Muscle of leg (tissue), 11 donors: Measurements from ENCODE around the gene GHR. TPM values are rescaled to one million over a fixed set of nuclear protein-coding genes. Genes with fewer than 3 reads are reported as not detected.

Source experiments
- DNase-seq: peaks from one replicate; pipeline ENCODE4 v3.0.0; 2013
- H3K27ac ChIP-seq: one replicate; pipeline ENCODE4 v1.5.1; 2013; ENCODE audit warnings: mild to moderate bottlenecking, low read length, control low read depth
- H3K27me3 ChIP-seq: one replicate; pipeline ENCODE4 v1.6.1; 2013; ENCODE audit warnings: low read length; ENCODE audit not compliant: control insufficient read depth, insufficient read depth
- H3K36me3 ChIP-seq: one replicate; pipeline ENCODE4 v1.6.1; 2013; ENCODE audit warnings: low read length; ENCODE audit not compliant: control insufficient read depth, insufficient read depth
- H3K4me1 ChIP-seq: one replicate; pipeline ENCODE4 v1.6.1; 2013; ENCODE audit warnings: low read length; ENCODE audit not compliant: control insufficient read depth, insufficient read depth
- H3K4me3 ChIP-seq: one replicate; pipeline ENCODE4 v1.5.1; 2013; ENCODE audit warnings: low read length, control low read depth
- H3K9me3 ChIP-seq: replicated peaks from 2 replicates; pipeline ENCODE4 v1.6.1; 2013; ENCODE audit warnings: low read depth, low read length; ENCODE audit not compliant: control insufficient read depth
- WGBS: methylation state at CpG from one replicate; pipeline ENCODE4 v1.1.5; 2013; ENCODE audit warnings: missing lambda C conversion rate; ENCODE audit not compliant: insufficient coverage; 5-methylcytosine and 5-hydroxymethylcytosine counted together
- polyA plus RNA-seq, 8 donors: library from polyadenylated mRNA; unstranded; fragments of 120-200 nt; gene quantifications; one replicate each; pipeline versions ENCODE4 v1.2.1 to v1.2.3, GENCODE V29; 2013; ENCODE audit warnings: inconsistent platforms in 1 of 8, low replicate concordance in 1 of 8; ENCODE audit not compliant: insufficient read length in 8 of 8, insufficient read depth in 1 of 8
- total RNA-seq: library from RNA; stranded (reverse); fragments of 120-200 nt; gene quantifications from one replicate; pipeline ENCODE4 v1.2.4, GENCODE V29; 2013

Gene GHR
- total and polyA plus RNA-seq, 9 donors = 13.0 to 20.0 (median 17.3) TPM

DNA sequence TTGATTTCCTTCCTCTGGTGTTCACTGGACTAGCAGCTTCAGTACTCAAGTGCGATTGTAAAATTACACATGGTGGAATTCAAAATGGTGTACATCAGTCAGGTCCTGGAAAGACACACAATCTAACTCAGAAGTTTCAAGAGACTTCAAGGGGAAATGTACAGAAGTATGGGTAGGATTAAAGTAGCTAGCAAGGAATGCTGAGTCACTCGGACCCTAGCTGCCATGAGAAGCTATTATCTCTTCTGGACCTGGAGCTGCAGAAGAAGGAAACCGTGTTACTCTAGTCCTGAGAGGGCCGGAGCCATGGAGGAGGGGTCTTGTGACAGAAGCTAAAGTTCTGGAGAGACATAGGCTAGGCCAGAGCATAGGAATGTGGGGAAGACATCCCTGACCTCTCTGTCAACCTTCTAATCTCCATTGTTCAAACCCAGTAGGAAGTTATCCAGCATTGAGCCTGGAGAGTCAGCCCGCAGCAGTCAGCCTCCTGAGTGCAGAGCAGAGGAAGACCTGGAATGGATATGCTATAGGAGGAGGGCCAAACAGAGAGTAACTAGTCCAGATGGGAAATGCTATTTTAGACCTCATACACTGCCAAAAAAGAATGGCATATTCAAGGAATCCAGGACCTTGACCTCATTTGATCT, 84.3 kb downstream of the GHR start:
- H3K9me3 ChIP-seq = no peaks in the 10 kb centered on the region
- no peak overlapping the region for H3K4me3 ChIP-seq
- no peaks in the 10 kb centered on the region for H3K36me3 ChIP-seq
- peak overlapping the region; percentile 53 for H3K27ac ChIP-seq
- DNase-seq = peak; percentile 94
- H3K4me1 ChIP-seq = peaks cover 7% of the 10 kb centered on the region
- 30% methylated on average over 1 of the region's 5 CpGs for WGBS
- no peaks in the 10 kb centered on the region for H3K27me3 ChIP-seq

DNA sequence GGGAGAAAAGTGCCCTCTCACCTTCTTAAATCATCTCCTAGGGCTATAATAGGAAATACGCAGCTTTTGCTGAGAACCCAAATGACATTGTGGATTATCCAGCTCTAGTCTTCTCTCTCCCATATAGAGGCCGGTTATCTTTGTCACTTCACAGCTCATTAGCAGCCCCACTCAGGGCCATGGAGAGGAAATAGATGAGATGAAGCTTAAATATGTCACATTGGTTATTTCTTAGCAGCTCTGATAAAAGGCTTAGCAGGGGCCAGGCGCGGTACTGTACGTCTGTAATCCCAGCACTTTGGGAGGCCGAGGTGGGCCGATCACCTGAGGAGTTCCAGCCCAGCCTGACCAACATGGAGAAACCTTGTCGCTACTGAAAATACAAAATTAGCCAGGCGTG, 90.0 kb downstream of the GHR start:
- Histone ChIP-seq H3K4me3 (no peak overlapping the region), H3K4me1 (peaks cover 11% of the 10 kb centered on the region), H3K9me3 (no peaks in the 10 kb centered on the region), H3K27ac (no peak overlapping the region), H3K27me3 (no peaks in the 10 kb centered on the region), H3K36me3 (no peaks in the 10 kb centered on the region)
- WGBS = 96% methylated on average over 7 of the region's 9 CpGs
- no peak for DNase-seq

DNA sequence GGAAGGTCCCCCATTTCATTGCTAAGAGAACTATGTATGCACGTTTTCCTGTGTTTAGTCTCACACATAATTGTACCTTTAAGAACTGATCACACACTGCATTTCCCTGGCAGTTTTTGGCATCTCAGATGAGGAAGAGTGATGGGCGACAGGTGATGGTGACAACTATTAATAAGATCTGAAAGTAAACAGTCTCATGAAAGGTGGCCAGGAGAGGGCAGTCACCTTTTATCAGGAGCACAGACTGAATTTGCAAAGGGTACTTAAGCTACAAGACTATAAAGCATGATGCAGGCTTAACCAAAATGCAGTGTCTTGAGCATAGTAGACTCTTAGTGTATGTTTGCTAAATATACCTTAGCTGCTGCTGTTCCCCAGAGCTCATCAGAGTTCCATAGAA, 91.5 kb downstream of the GHR start:
- DNase-seq = peak; percentile 48
- Histone ChIP-seq H3K27me3 (no peaks in the 10 kb centered on the region), H3K27ac (no peak overlapping the region), H3K36me3 (no peaks in the 10 kb centered on the region), H3K9me3 (no peaks in the 10 kb centered on the region), H3K4me1 (peaks cover 20% of the 10 kb centered on the region), H3K4me3 (no peak overlapping the region)
- 60% methylated on average over 1 of the region's 2 CpGs for WGBS

DNA sequence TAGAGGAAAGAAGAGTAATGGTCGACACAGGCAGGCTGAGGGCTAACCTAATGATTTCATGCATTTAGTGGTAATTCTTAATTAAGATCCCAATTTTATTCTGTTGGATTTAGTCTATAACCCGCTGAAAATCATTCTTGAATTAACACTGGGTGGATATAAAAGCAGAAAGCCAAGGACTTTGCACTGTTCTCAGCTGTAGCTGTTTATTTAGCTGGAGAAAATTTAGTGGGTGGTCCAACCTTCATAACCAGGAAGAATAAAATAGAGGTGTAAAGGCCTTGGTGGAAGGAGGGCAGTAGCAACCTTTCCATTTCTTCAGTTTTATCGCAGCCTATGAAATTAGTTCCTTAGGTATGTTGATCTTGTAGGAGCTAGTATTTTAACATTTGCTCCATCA, 92.3 kb downstream of the GHR start:
- no CpG with 5 or more reads among the region's 3 CpGs for WGBS
- no peaks in the 10 kb centered on the region for H3K9me3 ChIP-seq
- peaks cover 22% of the 10 kb centered on the region for H3K4me1 ChIP-seq
- H3K27ac ChIP-seq = no peak overlapping the region
- no peaks in the 10 kb centered on the region for H3K27me3 ChIP-seq
- no peaks in the 10 kb centered on the region for H3K36me3 ChIP-seq
- no peak overlapping the region for H3K4me3 ChIP-seq
- DNase-seq = no peak

DNA sequence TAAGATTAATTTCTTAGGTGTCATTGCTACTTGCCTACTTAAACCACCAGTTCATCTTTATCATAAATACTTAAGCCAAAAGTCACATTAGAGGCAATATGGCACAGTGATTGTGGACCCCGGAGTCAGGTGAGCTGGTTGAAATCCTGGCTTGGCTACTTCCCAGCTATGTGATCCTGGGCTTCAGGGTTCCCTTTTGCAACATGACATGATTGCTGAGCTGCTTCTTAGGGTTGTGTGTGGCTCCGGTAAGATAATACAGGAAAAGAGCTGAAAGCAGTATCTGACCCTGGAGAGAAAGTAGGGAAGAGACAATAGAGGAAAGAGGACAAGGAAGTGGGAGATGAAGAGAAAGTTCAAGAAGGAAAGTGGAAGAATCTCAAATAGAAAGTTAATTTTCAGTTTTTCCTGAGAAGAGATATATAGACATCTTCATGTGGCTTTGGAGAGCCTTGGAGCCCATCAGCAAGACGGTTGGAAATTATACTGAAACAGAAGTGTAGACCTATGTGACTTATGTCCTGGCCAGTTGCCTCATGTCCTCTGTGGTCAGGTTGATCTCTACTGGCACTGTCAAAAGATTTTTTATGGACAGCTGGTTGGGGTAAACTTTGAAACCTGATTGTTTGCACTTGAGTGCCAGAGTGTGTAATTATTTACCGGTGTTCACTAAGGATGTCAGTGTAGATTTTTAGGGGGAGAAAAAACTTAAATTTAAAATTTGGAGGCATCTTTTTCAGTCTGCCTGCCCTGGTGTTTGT, 93.2 kb downstream of the GHR start:
- Histone ChIP-seq H3K4me1 (peaks cover 24% of the 10 kb centered on the region), H3K36me3 (no peaks in the 10 kb centered on the region), H3K27ac (no peak overlapping the region), H3K27me3 (no peaks in the 10 kb centered on the region), H3K9me3 (no peaks in the 10 kb centered on the region), H3K4me3 (no peak overlapping the region)
- peak; percentile 54 for DNase-seq
- 59% methylated on average over 3 of the region's 4 CpGs for whole genome bisulfite sequencing

DNA sequence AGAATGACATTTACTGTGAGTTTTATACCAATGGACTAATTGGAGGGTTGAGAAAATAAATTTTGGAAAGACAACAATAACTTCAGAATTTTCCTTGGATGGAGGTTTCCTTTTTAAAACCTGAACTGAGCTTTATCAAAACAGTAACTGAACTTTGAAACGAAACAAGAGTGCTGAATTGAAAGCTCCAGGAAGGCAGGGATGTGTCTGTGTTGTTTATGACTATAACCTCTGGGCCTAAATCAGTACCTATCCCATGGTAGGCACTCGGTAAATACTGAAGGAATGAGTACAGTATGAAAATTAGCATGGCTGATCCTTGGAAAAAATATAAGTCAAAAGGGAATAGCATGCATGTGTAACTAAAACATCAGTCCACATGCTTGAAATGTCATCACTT, 93.9 kb downstream of the GHR start:
- Histone ChIP-seq H3K36me3 (no peaks in the 10 kb centered on the region), H3K9me3 (no peaks in the 10 kb centered on the region), H3K27ac (no peak overlapping the region), H3K4me3 (no peak overlapping the region), H3K27me3 (no peaks in the 10 kb centered on the region), H3K4me1 (peaks cover 24% of the 10 kb centered on the region)
- DNase-seq = no peak
- WGBS = 63% methylated on average over 1 of the region's 2 CpGs

DNA sequence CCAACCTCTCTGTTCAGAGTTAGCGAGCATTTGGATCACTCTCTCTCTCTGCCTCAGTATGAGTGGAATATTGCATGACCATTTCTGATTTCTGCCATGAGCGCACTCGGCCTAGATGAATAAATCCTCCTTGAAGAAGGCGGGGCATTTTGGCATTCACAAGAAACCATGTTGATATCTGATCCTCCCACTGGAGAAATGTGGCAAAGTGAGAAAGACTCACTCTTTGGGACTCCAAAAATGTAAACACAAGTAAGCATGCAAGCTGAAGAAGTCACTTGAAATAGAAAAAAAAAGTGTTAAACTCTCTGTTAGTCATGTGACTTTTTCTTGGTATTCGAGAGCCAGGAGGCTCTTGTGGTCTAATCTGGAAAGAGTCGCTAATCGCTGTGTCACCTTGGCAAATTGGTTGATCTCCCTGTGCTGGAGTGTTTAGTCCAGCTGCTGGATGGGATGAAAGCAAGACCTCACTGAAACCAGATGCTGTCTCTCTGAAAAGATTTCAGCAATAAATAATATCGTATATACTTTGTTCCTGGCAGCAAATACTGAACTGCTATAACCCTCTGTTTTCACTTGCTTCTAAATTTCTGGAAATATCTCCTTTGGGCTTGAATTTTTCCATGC, 95.5 kb downstream of the GHR start:
- Histone ChIP-seq H3K4me3 (no peak overlapping the region), H3K27ac (peak overlapping the region; percentile 72), H3K4me1 (peaks cover 24% of the 10 kb centered on the region)

DNA sequence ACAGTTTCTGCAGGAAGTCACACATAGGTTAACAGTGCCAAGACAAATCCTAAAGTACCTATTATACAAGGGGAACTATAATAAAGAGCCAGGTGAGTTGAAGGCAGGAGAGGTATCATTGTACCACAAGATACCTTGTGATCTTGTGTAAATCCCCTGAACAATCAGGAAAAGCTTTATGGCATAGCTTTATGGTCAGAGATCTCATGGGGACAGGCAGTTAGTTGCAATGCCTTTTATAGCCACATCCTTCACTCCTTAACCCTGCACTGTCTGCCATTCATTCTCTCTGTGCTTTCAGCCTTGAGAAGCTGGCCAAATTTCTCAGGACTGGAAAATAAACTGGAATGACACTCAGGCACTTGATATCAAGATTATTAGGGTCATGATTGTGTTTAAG, 97.0 kb downstream of the GHR start:
- Histone ChIP-seq H3K4me3 (no peak overlapping the region), H3K27me3 (no peaks in the 10 kb centered on the region), H3K27ac (no peak overlapping the region), H3K9me3 (peaks cover 4% of the 10 kb centered on the region), H3K36me3 (no peaks in the 10 kb centered on the region), H3K4me1 (peaks cover 21% of the 10 kb centered on the region)
- DNase-seq = no peak

More for the DNA sequence above, 95.5 kb downstream of the GHR start:
- no peaks in the 10 kb centered on the region for H3K36me3 ChIP-seq
- no peaks in the 10 kb centered on the region for H3K9me3 ChIP-seq
- WGBS = 19% methylated on average over 3 of the region's 8 CpGs
- DNase-seq = peak; percentile 96
- no peaks in the 10 kb centered on the region for H3K27me3 ChIP-seq

DNA sequence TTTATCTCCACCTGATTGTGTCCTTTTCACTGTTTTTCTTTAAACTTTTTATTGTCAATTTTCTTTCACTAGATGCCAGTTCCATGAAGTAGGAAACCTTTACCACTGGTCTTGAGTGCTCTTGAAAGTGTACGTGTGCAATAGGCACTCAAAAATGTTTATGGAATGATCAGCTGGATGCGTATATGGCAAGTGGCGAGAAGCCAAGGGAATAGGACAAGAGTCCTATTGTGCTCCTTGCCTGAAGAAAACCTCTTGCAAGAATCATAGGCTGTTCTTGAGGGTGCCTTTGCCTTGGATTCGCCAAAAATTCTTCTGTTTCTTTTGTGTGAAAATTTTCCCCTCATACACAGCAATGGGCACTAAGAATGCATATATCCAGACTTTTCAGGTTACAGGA, 97.7 kb downstream of the GHR start:
- no peak for DNase-seq
- H3K4me3 ChIP-seq = no peak overlapping the region
- 78% methylated on average over 3 of the region's 4 CpGs for WGBS
- peaks cover 4% of the 10 kb centered on the region for H3K9me3 ChIP-seq
- no peak overlapping the region for H3K27ac ChIP-seq
- H3K4me1 ChIP-seq = peaks cover 21% of the 10 kb centered on the region
- H3K27me3 ChIP-seq = no peaks in the 10 kb centered on the region
- H3K36me3 ChIP-seq = no peaks in the 10 kb centered on the region

DNA sequence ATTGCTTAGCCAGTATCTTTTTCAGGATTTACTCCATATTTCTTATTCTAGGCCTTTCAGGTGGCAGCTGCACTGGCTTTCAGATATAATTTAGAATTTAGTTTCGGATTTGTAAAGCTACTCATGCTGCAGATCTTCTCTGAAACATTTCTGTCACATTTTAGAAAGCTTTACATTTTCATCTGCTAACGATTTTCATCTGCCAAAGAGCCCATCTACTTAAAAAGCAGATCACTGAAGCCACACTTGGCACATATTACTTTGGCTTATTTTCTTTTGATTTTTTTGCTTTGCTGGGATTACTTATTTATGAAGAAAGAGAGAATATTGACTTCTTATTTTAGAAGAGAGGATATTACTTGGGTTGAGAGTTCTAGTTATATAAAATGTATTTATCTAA, 98.2 kb downstream of the GHR start:
- Histone ChIP-seq H3K4me3 (no peak overlapping the region), H3K9me3 (peaks cover 4% of the 10 kb centered on the region), H3K36me3 (no peaks in the 10 kb centered on the region), H3K4me1 (peaks cover 18% of the 10 kb centered on the region), H3K27ac (no peak overlapping the region), H3K27me3 (no peaks in the 10 kb centered on the region)
- DNase-seq = no peak
- no CpG with 5 or more reads among the region's 2 CpGs for WGBS
